AML-193 (cell line): ENCODE measurements around the gene PINLYP.

Source experiments
- DNase-seq, 2 experiments: peaks; one replicate each; lab custom pipeline; 2025; lab: John Stamatoyannopoulos, UW

PINLYP gene

DNA sequence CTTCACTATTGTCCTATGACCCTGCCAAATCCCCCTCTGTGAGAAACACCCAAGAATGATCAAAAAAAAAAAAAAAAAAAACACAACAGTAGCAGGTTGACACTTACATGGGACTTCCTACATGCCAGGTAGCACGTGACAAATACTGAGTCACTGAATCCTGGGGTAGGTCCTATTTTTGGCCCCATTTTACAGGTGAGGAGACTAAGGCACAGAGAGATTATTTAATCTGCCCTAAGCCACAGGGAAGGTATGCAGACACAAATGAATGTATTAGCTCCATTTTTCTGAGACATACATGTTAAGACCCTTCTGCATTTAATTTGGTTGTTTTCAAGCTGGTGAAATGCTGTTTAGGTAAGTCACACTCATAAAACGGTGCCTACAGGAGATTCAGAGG is 26.9 kb upstream of the PINLYP start:
- no peak for DNase-seq

GRCh38 chr19:43551399-43552197 is 24.0 kb upstream of the PINLYP start:
- DNase-seq: no peak

DNA sequence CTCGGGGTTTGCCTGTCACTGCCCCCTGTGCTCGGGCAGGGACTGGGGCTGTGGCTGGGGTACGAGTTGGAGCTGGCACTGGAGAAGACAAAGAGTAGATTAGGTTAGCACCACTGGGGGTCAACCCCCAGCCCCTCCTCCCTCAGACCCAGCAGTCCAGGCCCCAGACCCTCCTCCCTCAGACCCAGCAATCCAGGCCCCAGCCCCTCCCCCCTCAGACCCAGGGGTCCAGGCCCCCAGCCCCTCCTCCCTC is 23.5 kb upstream of the PINLYP start:
- no peak for DNase-seq

GRCh38 chr19:43552616-43553015 is 23.0 kb upstream of the PINLYP start:
- no peak for DNase-seq

DNA sequence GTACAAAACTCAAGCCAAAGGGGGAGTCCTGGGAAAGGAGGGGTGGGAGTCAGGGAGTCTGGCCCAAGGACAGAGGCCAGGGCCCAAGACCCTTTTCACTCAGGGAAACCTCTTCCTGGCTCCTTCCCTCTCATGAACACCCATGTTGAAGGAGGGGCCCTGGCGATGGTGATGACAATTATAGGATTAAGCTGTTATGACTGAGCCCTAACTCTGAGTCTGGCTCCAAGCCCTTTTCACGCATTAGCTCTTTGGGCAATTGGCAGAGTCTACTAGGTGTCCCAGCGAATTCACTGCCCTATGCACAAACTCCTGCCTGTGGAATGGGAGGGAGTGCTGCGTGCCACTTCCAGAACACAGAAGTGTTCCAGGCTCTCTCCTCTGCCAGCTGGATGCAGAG is 21.9 kb upstream of the PINLYP start:
- no peak for DNase-seq

DNA sequence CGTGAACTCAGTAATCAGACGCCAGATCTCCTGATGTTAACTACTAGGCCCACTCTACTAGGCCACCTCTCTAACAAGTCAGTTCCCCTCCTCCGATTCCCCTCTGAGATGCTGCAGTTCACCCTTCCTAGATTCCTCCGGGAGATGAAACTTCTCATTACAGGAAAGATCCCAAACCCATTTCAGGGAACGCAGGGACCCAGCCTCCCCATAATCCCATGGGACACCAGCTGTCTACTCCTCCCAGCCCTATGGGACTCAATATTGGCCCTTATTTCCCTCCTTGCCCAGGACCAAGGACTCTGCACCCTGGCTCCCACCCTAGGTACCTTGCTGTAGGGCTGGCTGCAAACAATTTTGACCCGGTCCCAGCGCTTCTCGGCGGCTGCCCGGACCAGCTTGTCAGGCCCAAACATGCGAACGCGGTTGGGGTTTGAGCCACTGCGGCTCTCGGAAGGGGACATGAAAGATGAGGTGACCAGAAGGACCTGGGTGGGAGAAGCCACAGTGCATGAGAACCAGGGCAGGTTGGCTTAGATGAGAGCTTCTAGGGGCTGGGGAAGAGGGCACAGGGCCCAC is 21.2 kb upstream of the PINLYP start:
- DNase-seq: no peak

DNA sequence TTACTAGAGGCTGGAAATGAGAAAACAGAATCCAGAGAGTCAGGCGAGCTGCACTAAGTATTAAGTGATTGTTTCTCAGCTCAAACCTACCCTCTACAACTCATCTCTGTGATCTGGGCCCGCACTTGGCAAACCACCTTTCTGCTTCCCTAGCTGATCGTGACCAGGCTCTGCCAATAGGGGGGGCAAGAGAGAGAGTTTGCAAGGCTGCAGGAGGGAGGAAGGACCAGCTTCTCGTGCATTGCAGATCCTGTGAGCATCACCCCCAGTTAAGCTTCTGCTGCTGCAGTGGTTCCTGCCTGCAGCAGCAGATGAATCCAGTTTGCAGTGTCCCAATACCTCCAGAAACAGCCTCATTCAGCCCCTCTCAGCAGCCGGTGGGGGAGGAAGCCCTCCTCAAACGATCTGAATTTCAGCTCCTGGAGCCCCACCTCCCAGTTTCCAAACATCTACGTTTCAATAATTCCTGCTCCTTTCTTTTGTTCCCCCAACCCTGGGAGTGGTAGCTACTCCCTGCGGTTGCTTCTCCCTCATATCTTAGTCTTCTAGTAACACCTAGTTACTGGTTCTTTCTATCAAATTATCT is 20.3 kb upstream of the PINLYP start:
- DNase-seq: peak; percentile 61 to 75

- no peak for DNase-seq
These were observed 14.9 kb upstream of the PINLYP start for GRCh38 chr19:43560687-43561086.

DNA sequence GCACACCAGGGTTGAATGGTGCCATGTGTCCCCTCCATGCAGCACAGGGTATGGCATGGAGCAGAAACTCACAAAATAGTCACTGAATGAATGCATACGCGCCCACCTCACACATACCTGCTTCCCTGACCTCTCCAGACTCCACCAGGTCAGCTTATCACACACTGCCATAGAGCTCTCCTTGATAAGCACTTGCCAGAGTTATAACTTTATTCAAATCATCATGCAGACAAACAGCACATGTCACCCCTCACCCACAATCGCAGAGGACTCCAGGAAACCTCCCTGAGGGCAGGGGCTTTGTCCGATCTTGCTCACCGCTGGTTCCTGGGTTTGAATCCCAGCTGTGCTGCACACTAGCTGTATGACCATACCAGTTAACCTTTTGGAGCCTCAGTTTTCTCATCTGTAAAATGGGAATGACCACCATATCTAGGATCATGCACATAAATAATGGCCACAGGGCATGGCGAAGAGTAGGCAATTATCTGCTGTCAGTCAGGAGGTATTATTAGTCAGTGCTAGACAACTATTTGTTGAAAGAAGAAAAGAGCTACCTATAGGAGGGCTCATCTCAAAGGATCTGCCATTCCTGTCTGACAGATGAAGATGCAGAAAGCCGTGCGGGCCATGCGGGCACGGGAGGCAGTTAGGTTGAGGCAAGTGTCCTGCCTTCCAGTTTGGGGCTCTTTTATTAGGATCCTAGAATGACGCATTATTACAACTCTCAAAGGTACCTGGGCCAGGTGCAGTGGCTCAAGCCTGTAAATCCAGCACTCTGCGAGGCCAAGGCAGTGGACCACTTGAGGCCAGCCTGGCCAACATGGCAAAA is 14.2 kb upstream of the PINLYP start:
- DNase-seq: no peak

- DNase-seq: no peak
These were observed 13.3 kb upstream of the PINLYP start for GRCh38 chr19:43562226-43562697.

DNA sequence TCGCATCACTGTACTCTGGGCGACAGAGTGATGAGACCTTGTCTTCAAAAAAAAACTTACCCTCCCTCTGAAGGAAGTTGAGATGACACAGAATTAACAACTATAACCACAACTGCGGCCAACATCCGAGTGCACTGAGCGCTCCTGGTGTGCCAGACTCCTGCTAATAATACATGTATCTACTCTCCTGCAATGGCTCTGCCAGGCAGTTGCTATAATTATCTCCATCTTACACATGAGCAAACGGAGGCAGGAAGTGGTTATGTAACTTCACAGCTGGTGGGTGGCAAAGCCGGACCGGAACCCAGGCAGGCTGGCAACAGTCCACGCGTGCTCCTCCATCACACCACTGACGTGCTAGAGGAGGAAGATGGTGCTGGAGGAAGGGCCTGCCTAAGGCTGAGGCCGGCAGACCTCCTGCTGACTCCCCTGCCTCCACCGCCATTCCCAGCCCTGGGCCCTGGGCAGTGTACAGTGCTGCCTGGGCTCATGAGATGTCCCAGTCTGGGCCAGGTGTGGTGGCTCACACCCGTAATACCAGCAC is 12.8 kb upstream of the PINLYP start:
- peak; percentile 99 for DNase-seq

- no peak for DNase-seq
These were observed 11.7 kb upstream of the PINLYP start for GRCh38 chr19:43563816-43564457.

DNA sequence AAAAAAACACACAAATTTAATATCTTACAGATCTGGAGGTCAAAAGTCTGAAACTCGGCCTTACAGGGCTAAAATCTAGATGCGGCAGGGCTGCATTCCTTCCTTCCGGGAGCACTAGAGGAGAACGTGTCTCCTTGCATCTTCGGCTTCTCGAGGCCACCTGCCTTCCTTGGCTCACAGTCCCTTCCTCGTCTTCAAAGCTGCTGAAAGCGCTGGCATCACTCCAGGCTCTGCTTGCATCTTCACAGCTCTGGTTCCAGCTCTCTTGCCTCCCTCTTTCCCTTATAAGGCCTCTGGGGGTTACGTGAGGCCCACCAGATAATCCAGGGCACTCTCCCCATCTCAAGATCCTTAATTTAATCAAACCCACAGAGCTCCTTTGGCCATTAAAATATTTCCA is 10.8 kb upstream of the PINLYP start:
- DNase-seq: no peak

DNA sequence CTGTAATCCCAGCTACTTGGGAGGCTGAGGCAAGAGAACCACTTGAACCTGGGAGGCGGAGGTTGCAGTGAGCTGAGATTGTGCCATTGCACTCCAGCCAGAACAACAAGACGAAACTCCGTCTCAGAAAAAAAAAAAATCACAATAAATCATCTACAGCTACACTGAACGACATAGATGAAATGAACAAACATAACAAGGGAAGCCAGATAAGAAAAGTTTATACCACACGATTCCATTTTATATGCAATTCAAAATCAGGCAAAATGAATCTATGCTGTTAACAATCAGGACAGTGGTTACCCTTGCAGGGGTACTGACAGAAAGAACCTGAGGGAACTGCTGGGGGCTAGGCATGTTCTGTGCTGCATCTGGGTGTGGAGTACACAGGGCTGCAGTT is 5.9 kb upstream of the PINLYP start:
- no peak for DNase-seq

DNA sequence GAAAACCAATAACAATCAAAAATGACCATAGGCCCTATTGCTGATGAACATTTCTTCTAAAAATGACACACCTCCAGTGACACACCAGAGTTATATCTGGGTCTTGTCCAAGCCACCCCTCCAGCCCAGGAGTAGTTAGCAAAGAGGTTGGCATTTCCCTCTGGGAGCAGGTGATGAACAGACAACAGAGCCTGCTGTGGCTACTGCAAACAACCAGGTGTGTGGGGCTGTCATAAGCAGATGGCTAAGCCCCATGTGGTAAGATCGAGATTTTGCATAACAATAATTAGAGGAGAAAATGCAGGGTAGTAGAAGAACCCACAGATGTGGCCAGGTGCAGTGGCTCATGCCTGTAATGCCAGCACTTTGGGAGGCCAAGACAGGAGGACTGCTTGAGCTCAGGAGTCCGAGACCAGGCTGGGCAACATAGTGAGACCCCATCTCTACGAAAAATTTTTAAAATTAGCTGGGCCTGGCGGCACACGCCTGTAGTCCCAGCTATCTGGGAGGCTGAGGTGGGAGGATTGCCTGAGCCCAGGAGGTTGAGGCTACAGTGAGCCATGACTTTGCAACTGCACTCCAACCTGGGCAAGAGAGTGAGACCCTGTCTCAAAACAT is 5.3 kb upstream of the PINLYP start:
- DNase-seq: no peak

GRCh38 chr19:43572171-43572588 is 3.4 kb upstream of the PINLYP start:
- DNase-seq: no peak

- no peak for DNase-seq
These were observed 1.0 kb upstream of the PINLYP start for GRCh38 chr19:43574424-43575155.

DNA sequence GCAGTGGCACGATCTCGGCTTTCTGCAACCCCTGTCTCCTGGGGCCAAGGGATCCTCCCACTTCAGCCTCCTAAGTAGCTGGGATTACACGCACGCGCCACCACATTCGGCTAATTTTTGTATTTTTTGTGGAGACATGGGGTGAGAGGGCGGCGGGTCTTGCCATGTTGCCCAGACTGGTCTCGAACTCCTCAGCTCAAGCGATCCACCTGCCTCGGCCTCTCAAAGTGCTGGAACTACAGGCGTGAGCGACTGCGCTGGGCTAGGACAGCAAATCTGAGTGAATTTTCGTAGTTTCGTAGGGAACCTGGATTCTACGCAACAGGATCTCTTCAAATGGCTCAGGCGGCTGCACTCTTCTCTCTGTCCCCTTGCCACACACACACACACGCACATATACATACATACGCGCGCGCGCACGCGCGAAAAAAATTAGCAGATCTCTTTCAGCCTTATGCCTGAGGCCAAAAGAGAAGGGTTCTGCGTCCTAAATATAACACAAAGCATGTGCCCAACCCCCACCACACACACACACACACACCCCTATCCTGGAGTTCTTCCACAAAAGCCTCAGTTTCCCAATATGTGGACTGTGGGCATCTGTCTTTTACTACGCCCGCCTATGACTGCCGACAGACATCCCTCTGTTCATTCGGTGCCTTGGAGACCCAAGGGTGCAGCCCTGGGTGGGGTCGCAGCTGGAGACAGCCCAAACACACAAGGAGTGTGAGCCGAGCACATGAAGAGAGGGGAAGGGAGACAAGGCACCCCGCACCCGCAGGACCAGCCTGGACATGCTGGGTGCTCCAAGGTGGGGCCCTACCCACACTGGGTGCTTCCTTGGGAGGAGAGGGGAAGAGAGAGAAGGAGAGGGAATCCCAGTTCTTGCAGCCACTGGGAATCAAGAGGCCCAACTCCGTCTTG is 616 bp downstream of the PINLYP start:
- no peak for DNase-seq

GRCh38 chr19:43578787-43579186 is 3.2 kb downstream of the PINLYP start:
- no peak for DNase-seq

- no peak for DNase-seq
These were observed 5.9 kb downstream of the PINLYP start for GRCh38 chr19:43581467-43581866.
